Mucosa of stomach (tissue), 1 donor: ENCODE measurements around the gene LDLRAP1.

ENCODE experiments used
- H3K27me3 ChIP-seq: one replicate; pipeline ENCODE4 v1.7.0; 2013; ENCODE audit warnings: mild to moderate bottlenecking, low read length; ENCODE audit not compliant: control insufficient read depth, insufficient read depth
- H3K36me3 ChIP-seq: one replicate; pipeline ENCODE4 v1.7.0; 2013; ENCODE audit warnings: low read length; ENCODE audit not compliant: control insufficient read depth, insufficient read depth
- H3K4me1 ChIP-seq: one replicate; pipeline ENCODE4 v1.7.0; 2013; ENCODE audit warnings: mild to moderate bottlenecking, low read length; ENCODE audit not compliant: control insufficient read depth, insufficient read depth
- H3K4me3 ChIP-seq: one replicate; pipeline ENCODE4 v1.7.0; 2013; ENCODE audit warnings: low read length
- H3K9ac ChIP-seq: one replicate; pipeline ENCODE4 v1.7.0; 2013; ENCODE audit warnings: mild to moderate bottlenecking, low read length, moderate library complexity
- H3K9me3 ChIP-seq: one replicate; pipeline ENCODE4 v1.7.0; 2013; ENCODE audit warnings: mild to moderate bottlenecking, low read length, moderate library complexity; ENCODE audit not compliant: control insufficient read depth
- donor health status: Pancreatic carcinoma.

The LDLRAP1 gene

GRCh38 chr1:25513666-25514065 is 29.7 kb upstream of the LDLRAP1 start:
- Histone ChIP-seq H3K4me3 (no peak overlapping the region), H3K9ac (no peak overlapping the region), H3K4me1 (no peaks in the 10 kb centered on the region), H3K27me3 (no peaks in the 10 kb centered on the region), H3K9me3 (no peaks in the 10 kb centered on the region), H3K36me3 (no peaks in the 10 kb centered on the region)

DNA sequence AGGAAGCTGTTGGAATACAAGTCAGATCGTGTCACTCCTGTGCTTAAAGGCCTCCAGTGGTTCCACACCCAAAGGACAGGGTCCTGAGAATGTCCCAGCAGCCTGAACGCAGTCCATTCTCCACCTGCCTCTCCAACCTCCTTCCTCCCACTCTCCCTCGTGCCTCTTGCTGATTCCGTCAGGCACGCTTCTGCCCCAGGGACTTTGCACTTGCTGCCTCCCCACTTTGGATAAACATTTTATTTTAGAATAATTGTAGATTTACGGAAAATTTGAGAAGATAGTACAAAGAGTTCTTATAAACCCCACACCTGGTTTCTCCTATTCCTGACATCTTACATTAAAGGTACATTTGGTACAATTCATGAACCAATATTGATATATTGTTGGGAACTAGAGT is 28.4 kb upstream of the LDLRAP1 start:
- H3K36me3 ChIP-seq: no peaks in the 10 kb centered on the region
- no peaks in the 10 kb centered on the region for H3K4me1 ChIP-seq
- H3K9me3 ChIP-seq: no peaks in the 10 kb centered on the region
- no peaks in the 10 kb centered on the region for H3K27me3 ChIP-seq
- H3K4me3 ChIP-seq: no peak overlapping the region
- no peak overlapping the region for H3K9ac ChIP-seq

GRCh38 chr1:25516686-25517085 is 26.7 kb upstream of the LDLRAP1 start:
- no peaks in the 10 kb centered on the region for H3K4me1 ChIP-seq
- no peak overlapping the region for H3K9ac ChIP-seq
- no peak overlapping the region for H3K4me3 ChIP-seq

DNA sequence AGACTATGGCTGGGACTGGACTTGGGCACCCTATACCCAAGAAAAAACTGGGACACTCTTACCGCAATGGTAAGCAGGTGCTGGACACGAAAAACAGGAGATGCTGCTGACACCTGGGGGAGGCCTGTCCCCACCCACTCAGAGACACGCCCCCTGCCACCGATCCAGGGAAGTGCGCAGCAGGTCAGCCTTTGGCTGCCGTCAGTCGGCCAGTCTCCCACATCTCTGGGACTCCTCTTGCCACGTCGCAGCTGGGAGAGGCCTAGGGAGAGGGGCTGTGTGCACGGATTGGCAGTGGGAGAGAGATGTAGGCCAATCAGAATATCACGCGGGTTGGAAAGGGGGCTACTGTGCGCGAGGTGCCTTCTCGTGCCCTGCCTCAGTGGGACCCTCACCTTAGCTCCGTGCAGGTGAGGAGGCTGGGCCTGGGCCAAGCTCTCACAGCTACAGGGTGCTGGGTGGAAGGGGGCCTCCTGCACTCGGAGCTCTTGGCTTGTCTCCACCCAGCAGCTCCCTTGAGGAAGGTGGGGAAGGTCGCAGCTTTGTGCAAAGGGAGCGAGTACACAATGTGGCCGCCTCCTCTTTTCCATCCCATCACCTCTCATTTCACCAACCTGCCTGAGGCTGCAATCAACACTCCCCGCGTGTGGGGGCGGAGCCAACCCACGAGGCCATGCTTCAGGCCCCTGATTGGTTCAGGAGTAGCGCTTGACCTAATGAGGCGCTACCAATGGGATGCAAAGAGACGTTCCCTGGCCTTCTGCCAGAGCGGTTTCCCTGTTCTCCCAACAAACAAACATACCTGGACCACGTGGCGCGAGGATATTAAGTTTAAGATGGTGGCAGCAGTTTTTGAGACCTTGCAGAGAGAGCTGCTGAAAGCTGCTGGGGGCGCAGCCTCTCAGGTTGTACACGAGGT is 25.7 kb upstream of the LDLRAP1 start:
- Histone ChIP-seq H3K27me3 (no peaks in the 10 kb centered on the region), H3K4me3 (no peak overlapping the region), H3K4me1 (no peaks in the 10 kb centered on the region), H3K9ac (no peak overlapping the region), H3K36me3 (no peaks in the 10 kb centered on the region), H3K9me3 (no peaks in the 10 kb centered on the region)

More at GRCh38 chr1:25516686-25517085, 26.7 kb upstream of the LDLRAP1 start:
- H3K36me3 ChIP-seq: no peaks in the 10 kb centered on the region
- H3K27me3 ChIP-seq: no peaks in the 10 kb centered on the region
- no peaks in the 10 kb centered on the region for H3K9me3 ChIP-seq

GRCh38 chr1:25519624-25520023 is 23.8 kb upstream of the LDLRAP1 start:
- Histone ChIP-seq H3K9me3 (no peaks in the 10 kb centered on the region), H3K9ac (no peak overlapping the region), H3K4me1 (no peaks in the 10 kb centered on the region), H3K4me3 (no peak overlapping the region), H3K36me3 (no peaks in the 10 kb centered on the region), H3K27me3 (no peaks in the 10 kb centered on the region)

GRCh38 chr1:25520446-25521061 is 22.9 kb upstream of the LDLRAP1 start:
- no peaks in the 10 kb centered on the region for H3K9me3 ChIP-seq
- H3K27me3 ChIP-seq: no peaks in the 10 kb centered on the region
- H3K9ac ChIP-seq: no peak overlapping the region
- H3K4me3 ChIP-seq: no peak overlapping the region
- no peaks in the 10 kb centered on the region for H3K36me3 ChIP-seq
- no peaks in the 10 kb centered on the region for H3K4me1 ChIP-seq

- Histone ChIP-seq H3K36me3 (no peaks in the 10 kb centered on the region), H3K9ac (no peak overlapping the region), H3K9me3 (no peaks in the 10 kb centered on the region), H3K27me3 (no peaks in the 10 kb centered on the region), H3K4me1 (no peaks in the 10 kb centered on the region), H3K4me3 (no peak overlapping the region)
These were observed 21.3 kb upstream of the LDLRAP1 start for GRCh38 chr1:25522031-25522655.

GRCh38 chr1:25523542-25523941 is 19.9 kb upstream of the LDLRAP1 start:
- H3K36me3 ChIP-seq: no peaks in the 10 kb centered on the region
- H3K4me1 ChIP-seq: no peaks in the 10 kb centered on the region
- H3K9ac ChIP-seq: no peak overlapping the region
- no peaks in the 10 kb centered on the region for H3K27me3 ChIP-seq
- no peak overlapping the region for H3K4me3 ChIP-seq
- H3K9me3 ChIP-seq: no peaks in the 10 kb centered on the region

DNA sequence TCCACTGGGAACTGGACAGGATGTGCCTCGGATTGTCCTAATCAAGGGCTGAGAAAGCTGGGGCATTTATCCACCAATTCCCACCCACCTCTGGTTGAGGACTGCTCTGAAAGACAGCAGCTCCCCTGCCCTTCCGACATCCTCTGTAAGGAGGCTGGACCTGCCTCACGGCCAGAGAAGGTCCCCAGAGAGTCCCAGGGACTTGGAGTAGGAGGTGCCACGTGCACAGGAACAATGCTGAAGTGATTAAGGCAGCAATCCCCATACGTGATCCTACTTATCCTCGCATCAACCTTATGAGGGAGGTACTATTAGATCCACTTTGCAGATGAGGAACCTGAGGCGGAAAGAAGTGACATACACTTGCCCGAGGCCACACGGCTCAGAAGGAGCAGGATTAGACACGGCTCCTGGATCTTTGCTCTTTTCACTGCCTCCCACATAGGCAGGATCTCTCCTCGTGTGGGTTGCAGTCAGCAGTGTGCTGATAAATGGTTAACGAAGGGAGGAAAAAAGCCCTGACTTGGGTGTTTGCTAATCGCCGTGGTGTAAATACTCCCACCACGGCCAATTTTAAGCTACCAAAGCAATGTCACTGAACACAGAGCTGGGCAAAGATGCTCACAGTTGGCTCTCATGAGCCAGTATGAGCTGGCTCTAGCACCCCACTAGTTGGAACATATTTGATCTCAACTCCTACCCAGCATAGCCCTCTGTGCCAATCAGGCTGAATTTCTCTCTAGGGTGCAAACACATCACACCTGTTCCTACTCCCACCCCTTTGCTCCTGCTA is 18.6 kb upstream of the LDLRAP1 start:
- Histone ChIP-seq H3K4me1 (no peaks in the 10 kb centered on the region), H3K36me3 (no peaks in the 10 kb centered on the region), H3K27me3 (no peaks in the 10 kb centered on the region), H3K9ac (no peak overlapping the region), H3K4me3 (no peak overlapping the region), H3K9me3 (no peaks in the 10 kb centered on the region)

DNA sequence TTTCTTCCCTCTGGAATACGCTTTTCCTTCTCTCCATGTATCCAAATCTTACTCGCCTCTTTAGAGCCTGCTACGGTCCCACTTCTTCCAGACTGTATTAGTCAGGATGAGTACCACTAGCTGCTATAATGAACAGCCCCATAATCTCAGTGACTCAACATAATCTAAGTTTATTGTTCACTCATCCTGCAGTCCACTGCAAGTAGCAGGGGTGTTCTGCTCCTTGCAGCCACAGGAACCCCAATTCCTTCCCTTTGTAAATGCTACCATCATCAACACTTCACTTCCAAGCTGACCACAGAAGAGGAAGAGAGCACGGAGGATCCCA is 18.1 kb upstream of the LDLRAP1 start:
- H3K27me3 ChIP-seq: no peaks in the 10 kb centered on the region
- H3K9me3 ChIP-seq: no peaks in the 10 kb centered on the region
- H3K36me3 ChIP-seq: no peaks in the 10 kb centered on the region
- H3K9ac ChIP-seq: no peak overlapping the region
- no peak overlapping the region for H3K4me3 ChIP-seq
- no peaks in the 10 kb centered on the region for H3K4me1 ChIP-seq

DNA sequence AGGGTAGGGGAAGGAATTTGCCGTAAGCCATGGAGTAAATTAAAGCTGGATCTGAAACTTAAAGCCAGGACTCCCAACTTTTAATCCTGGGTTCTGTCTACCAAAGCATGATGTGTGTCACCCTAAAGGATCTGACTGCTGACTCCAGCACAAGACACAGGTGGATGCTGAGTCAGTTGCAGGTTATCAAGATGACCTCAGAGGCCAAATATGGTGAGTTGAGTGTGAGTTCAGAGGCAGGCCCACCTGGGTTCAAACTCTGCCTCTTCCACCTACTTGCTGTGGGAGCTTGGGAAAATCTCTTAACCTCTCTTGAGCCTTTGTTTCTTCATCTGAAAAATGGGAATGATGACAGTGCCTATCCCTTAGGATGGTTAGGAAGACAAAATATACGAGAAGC is 16.7 kb upstream of the LDLRAP1 start:
- Histone ChIP-seq H3K9me3 (no peaks in the 10 kb centered on the region), H3K4me3 (no peak overlapping the region), H3K27me3 (no peaks in the 10 kb centered on the region), H3K9ac (no peak overlapping the region), H3K36me3 (no peaks in the 10 kb centered on the region), H3K4me1 (no peaks in the 10 kb centered on the region)
